Stimulated activated CD4-positive, alpha-beta T cell treated with anti-CD3 and anti-CD28 coated beads, TNF-alpha, amount 100 ng/mL, for 4 hours (primary cell): ENCODE results near the gene VWF.
A peak's percentile ranks its signal among the peaks of the same experiment; 100 is the strongest.

ENCODE experiments used
- DNase-seq, 3 experiments: peaks; one replicate each; pipeline ENCODE4 v3.0.0-alpha.2; 2020; ENCODE audit warnings: low read depth in 3 of 3

The VWF gene

DNA sequence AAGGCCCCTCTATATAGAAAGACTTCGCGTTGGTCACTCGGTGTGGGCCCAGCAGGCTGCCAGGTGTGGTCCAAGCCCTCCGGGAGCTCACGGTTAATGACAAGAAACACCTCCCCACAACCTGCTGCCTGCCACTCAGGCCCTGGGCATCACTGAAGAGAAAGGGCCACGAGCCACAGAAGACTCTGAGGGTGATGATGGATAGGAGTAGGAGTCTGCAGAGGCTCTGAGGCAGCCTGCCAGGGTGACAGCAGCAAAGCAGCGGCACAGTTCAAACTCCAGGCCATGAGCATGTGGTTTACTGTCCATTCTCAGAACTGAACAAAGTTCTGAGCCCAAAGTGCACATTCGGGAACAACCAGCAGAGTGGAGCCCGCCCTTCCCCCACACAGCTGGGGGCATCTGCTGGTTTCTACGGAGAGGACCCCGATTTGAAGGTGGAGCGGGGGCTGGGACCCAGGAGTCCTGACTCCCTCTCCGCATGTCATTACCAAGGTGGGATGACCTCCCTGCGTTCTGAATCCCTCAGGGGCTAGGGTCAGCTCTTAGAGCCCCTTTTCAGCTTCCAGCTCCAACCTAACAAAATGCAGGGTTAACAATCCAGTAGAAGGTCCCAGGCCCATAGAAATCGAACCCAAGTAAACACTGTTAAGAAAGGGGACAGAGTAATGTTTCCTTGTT lies 65.8 kb downstream of the VWF start:
- no peak for DNase-seq

DNA sequence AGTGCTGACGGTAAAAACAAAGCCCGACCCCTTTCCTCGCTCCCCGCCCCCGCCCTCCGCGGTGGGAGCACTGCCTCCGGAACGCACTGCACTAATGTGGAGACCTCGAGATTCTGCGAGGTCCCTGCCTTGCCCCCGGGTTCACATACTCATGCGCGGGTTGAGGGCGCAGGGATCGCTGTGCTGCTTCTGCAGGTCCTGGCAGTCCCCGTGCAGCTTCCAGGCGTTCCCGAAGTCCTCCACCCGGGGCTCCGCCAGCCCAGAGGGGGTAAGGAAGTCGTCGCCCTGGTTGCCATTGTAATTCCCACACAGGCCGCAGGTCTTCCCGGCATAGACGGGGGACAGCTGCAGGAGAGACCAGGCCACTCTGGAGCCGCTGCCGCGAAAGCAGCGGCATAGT lies 66.8 kb downstream of the VWF start:
- DNase-seq: no peak

DNA sequence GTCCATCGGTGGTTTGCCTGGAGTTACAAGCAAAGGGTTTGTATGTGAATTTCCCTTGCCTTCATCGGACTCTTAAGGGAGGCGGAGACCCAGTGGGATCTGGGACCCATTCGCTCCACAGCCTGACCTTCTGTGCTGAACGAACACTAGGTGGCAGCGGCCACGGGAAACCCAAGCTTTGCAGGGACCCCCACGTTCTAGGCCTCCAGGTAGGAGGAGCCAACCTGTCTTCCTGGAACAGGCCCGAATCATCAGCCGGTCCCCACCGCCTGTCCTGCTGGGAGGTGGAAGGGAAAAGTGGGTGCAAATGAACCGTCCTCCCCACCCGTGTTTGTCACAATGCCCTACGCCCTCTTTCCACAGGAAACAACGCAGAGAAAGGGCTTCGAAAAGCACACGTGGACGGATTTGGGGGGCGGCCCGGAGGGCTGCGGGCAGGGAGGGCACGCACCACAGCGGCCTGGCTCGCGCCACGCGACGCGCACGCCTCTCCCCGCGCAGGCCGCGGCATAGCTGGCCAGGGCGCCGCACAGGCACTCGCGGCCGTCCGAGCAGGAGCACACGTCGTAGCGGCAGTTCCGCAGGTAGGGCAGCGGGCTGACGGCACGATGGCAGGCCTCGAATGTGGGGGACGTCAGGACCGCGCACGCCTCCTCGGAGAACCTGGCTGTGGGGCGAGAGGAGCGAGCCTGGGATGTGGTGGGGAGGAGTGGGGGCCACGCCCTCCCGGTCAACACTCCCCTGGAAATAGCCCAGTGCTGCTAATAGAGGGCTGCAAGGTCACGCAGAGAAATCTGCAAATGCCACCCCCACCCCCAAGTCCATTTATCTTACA lies 67.8 kb downstream of the VWF start:
- DNase-seq: no peak

DNA sequence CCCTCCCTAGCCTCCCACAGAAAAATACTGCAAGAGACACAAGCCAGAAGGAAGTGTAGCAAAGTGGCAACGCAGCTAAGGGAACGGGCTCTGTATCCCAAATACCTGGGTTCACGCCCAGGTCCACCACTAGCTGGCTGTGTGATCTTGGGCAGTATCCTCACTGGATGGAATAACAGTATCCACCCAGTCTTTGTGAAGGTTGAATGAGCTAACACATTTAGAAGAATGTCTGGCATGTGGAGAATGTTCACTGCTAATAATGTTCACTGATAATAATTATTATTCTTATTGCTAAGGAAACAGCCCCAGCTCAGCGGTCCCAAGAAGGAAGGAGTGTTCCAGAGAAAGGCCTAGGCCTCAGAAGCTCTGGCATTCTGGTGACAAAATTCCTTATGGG lies 70.9 kb downstream of the VWF start:
- no peak for DNase-seq

DNA sequence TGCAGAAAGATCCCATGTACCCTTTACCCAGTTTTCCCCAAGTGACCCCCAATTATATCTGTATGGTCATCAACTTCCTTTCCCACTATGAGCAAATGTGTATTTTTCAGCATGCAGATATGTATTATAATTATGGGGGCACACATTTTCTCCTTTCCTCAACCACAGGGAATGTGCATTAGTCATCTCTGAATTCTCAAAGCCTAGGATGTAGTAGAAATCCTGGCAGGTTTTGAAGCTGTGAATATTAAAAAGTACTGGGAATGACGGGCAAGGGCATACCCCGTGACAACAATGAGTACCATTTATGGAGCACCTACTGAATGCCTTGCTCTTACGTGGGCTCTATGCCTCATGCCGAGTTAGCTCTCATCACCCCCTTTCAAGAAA lies 71.5 kb downstream of the VWF start:
- no peak for DNase-seq

DNA sequence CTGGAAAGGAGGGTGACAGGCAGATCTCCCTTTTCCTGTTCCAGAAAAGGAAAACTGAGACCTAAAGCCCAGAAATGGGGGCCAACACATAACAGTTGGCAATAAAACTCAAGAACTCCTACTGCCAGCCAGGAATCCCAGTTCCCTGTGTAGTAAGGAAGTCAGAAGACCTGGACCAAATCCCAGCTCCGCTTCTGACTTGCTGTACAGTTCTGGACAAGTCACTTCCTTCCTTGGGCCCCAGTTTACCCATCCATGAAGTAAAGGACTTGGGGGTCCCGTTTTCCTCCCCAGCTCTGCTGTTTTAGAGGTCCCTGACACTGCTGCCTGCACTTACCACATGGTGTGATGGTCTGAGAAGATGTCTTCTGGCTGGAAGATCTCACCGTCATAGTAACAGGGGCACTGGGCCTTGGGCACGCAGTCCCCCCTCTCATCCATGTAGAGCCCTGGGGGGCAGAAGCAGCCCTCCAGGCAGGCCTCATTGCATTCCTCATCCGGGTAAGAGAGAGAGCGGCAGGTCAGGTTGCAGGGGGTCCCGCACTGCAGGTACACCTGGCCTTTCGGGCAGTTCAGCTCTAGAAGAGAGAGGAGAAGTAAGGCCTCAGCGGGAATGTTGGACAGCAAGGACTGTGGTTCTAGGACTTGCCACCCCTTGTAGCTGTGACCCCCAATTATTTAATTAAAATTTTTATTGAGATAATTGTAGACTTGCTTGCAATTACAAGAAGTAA lies 72.1 kb downstream of the VWF start:
- DNase-seq: no peak

DNA sequence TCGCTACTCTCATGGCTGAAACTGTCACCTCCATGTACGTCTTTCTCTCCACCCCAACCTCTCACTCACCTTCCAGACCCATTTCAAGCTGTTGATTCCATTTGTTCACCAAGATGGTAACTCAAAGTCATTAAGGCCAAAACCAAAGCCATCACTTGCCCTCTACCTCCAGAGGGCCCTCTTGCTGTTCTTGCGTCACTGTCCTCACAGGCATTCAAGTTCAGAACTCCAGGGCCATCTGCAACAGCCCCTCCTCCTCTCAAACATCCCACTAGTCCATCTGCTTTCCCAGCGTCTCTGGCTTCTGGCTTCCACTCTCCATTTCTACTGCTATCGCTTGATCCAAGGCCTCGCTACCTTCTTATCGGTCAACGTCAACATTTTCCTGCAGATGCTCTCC lies 74.5 kb downstream of the VWF start:
- no peak for DNase-seq

DNA sequence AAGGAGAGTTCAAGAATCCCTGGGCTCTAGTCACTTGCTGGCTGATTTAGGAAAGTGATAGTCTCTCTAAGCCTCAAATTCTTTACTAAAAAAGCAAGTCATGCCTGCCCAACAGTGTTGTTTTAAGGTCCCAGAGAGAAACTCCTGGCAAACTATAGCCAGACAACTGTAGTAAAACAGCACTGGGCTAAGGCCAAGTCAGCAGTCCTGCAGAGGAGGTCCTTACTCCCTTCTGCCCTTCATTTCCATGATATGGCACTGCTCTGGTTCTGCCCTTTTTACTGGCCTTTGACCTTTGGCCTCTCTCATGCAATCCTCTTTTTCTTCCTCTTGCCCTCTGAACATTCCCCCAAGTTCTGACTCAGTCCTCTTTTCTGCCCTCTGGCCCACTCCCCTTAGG lies 74.9 kb downstream of the VWF start:
- no peak for DNase-seq

DNA sequence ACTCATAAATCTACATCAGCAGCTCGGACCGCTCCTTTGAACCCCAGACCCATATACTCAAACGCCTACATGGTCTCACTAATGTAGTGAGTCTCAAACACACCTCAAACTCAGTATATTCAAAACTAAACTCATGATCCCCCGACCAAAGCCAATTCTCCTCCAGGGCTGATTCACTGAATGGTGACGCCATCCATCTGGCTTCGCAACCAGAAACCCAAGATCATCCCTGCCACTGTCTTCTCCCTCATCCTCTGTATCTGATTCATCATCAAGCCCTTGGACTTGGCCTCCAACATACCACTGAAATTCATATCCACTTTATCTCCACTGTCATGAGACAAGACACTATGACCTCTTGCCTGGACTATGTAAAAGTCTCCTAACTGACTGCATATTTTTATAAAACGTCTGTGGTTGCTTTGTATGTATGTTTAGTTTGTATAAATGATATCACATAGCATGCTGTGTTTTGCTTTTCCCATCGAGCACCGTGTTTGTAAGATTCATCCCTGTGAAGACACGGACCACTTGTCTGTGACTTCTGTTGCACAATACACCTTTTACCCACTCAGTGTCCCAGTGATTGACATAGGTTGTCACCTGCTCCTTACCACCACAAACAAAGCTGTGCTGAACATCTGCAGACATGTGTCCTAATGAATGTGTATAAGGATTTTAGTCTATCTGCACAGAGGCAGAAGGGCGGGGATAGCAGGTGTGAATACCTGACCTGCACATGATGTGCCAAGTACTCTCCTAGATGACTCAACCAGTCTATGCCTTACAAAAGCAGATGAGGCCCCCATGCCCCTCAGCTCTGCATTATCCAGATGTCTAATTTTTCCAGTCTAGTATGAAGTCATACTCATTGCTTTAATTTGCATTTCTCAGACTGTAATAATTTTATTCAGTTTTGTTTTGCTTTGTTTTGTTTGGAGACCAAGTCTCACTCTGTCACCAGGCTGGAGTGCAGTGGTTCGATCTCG lies 76.9 kb downstream of the VWF start:
- no peak for DNase-seq

DNA sequence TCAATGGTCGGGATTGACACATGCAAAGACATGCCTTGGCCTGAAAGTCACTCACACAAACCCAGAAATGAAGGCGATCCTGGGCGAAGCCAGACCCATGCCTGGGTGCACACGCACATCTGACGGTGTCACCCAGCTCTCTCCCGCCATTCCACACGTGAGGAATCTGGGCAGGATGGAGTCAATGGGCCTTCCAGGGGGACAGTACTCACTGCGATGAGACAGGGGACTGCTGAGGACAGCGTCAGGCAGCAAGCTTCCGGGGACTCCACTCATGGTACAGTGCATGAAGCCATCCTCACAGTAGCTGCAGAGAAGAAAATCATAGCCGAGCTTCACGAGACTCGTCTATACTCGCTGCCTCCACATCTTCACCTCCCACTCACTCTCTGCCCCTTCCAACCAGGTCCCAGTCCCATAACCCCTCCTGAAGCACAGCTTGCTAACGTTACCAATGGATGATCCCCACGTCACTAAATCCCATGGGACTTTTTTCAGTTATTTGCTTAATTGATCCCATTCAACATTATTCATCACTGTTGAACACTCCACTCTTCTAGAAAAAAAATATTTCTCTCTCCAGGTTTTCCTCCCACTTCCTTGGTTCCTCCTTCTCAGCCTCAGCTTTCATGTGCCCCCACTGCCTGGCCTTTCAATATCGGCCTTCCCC lies 77.8 kb downstream of the VWF start:
- no peak for DNase-seq

DNA sequence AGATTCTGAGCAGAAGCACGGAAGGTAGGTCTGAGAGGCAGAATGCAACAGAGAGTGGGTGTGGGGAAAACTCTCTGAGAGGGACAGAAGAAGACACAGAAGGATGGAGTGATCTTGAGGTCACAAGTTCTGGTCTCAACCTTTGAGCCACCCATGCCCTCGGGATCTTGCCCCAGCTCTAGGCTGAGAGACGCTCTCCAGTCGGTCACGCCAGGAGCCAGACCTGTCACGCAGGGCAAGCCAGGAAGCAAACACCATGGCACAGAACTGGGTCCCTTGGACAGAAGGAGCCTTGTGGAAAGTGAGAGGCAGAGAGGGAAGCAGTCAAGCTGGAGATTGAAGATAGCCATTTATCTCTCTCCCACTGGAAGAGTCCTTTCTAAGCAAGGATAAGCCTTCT lies 79.0 kb downstream of the VWF start:
- no peak for DNase-seq

DNA sequence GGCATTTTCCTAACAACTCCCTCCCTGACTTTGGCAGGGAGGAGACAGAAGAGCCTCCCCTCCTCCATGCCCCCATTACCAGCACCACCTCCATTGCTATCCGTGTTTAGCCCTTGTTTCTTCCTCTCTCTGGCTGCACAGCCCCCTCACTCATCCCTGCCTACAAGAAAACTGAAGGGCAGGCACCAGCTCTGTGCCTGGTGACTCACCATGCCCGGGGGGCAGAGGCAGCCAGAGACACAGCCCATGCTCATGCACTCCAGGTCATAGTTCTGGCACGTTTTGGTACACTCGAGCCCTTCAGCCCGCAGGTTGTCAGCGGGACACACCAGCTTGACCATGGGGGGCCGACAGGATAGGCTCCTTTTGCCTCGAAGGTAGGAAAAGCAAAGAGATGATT lies 80.4 kb downstream of the VWF start:
- DNase-seq: no peak

DNA sequence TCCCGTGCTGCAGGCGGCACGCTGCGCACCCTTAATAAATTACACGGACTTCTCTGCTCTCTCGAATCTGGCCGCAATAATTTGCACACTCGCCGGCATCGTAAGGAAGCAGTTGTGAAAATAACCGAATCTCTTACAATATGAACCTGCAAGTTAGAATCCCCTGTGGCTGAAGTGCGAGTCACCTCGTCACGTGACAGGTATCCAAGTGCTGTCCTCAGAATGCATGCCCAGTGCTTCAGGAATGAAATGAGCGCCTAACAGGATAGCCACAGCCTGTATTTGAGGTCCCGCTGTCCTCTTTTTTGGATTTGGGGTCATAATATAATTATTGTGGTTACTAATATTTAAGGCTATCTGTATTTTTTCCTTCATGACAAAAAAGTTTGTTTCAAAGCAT lies 82.0 kb downstream of the VWF start:
- no peak for DNase-seq

DNA sequence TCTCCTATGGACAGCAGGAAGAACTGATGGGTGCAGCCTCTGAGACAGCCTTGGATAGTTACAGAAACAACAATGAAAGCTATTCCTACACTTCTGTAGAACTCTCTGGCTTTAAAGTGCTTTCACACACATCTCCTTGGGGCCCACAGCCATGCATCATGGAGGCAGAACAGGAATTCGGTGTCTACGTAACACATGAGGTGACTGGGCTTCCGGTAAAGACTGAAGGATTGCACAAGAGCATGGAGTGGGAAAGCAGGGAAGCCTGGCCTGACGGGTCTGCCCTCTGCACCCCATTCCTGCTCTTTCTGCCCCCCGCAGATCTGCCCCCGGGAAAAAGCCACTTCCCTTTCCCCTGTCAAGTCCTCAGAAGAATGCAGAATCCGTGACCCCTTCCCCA lies 82.6 kb downstream of the VWF start:
- DNase-seq: no peak

DNA sequence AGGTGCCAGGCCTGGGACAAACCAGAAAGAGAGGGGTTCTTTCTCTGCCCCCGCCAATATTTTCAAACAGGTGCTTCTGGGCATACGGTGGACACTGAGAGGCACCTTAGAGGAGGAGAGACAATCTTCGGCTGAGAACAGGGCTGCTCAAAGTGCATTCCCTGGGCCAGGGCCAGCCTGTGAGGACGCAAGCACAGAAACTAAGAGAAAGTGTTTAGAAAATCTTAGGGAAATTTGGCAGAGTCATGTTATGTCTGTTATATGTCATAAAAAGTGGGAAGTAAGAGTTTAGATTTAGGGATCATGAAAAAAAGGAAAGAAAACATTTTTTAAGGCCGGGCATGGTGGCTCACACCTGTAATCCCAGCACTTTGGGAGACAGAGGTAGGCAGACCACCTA lies 83.7 kb downstream of the VWF start:
- no peak for DNase-seq

DNA sequence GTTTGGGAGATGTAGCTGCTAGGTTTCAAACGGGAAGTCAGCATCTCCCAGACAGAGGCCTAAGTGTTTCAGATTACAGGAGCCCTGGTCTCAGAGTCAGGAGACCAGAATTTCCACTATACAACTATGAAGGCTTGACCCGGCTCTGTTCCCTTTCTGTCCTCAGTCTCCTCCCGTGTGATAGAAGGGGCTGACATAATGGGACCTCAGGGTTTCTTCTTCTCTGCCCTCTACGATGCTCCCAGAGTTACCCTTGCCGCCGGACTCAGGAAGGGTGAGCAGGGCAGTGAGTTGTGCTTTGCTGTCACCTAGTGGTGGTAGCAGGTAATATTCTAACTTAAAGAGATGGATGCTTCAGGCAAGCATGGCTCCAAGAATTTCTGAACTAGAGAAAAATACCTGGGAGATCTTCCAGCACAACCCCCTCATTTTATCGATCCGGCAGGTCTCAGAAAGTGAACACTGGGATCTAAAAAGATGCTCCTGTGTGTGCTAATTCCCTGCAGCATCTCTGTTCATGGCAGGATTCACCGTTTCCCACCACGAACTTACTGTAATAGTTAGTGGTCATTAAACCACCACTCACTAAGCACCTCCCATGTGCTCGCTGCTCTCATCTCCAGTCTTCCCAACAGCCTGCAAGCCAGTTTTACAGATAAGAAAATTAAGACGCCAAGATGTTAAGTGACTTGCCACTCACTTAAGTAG lies 84.4 kb downstream of the VWF start:
- peak in 2 of 3 experiments; percentile 17 to 19 for DNase-seq

DNA sequence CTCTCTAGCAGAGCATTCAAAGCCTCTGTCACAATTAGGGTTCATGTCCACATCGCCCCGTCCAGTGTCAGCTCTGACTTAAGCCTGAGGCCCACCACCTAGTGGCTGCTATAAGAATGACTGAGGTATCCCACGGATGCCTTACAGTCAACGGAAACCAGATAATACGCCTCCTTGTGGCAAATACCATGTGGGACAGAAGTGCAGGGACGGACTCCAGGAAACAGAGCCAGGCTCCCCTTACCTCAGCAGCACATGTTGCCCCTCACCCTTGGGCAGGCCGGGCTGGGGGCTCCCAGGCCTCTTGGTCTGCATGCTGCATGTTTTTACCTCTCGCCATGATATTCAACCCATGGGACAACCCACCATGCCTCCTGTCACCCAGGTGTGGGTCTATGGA lies 86.3 kb downstream of the VWF start:
- DNase-seq: no peak

DNA sequence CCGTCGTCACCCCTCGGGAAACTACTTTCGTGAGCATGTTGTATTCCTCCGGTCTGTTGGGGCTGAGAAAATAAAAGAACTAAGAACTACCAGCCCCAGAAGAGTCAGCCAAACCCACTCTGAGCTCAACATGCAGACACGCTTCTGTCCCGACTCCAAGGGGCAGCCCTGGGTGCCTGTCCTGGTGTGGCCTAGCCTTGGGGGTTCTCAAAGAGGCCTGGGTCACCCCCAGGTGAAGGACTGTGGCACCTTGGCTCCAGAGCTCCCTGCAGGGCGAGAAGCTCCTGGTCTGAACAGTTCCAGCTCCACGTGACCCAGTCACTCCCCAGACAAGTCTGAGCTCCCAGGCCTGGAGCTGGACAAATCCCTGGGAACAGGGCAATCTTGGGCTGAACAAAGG lies 87.0 kb downstream of the VWF start:
- no peak for DNase-seq

DNA sequence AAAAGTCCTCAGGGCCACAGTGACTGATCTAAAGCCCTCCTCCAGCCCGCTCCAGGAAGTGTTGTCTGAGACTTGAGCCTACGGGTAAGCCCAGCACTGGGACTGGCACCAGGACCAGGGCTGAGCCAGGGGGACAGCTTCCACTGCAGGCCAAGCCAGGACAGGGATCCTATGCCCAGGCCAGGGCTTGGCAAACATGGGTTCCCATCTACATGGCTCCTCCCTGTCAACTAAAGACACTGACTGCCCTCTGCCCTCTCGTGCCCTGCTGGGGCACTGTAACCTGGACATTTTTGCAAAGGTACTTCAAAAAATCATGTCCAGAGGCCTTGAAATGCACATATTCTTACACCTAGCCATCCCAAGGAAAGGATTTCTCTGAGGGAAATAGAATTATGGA lies 88.0 kb downstream of the VWF start:
- no peak for DNase-seq

DNA sequence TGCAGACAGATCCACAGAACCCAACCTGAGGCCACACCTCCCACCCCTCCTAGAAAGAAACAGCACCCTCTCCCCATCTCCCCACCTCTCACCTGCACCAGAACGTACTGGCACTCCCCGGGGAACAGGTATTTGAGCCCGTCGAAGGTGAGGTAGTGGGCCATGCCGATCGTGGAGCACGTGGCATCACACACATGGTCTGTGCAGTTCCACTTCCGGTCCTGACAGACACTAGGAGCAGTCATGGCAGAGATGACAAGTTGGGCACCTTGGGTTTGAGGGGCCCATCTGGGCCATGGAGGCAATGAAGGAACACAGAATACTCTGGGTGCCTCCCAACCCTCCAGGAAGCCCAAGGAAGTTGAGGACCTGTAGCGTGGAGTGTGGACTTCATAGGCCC lies 89.9 kb downstream of the VWF start:
- DNase-seq: no peak

DNA sequence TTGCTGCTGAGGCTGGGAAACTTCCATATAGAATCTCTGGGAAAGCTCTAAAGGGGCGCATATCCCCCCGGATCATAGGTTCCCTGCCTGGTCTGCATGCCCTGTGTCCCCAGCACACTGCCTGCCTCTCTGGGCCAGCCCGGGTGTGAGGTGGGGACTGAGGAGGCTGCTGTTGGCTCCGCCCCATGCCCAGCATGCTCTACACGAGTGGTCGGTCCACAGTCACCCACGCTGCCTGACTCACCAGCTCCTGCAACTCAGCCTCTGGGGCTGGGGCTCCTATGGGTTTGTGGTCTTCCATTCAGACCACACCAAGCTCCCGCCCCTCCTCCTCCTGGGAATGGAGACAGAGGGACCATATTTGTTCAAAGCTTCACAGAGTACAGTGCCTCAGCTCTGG lies 90.9 kb downstream of the VWF start:
- DNase-seq: no peak
